GM19035 (cell line): ENCODE results near the gene TRIM25.
A peak's percentile ranks its signal among the peaks of the same experiment; 100 is the strongest.

ENCODE experiments used
- ATAC-seq: cut with Tn5 transposase; IDR thresholded peaks from one replicate; pipeline ENCODE4 v1.9.1; 2021; ENCODE audit not compliant: unreplicated experiment

TRIM25 gene

DNA sequence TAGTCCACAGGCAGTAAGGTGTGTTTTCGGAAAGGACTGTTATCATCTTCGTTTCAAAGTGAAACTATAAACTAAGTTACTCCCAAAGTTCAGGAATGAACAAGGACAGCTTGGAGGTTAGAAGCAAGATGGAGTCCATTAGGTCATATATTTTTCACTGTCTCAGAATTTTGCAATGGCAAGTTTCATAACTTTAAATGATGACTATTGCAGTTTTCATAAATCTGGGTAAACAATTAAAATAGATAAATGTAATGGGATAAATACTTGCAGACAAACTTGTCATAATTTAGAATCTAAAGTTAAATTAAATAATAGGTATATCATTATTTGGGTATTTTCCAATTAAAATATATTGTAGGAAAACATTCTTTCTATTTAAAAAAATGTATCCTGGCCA is 14.7 kb upstream of the TRIM25 start:
- no peak for ATAC-seq

DNA sequence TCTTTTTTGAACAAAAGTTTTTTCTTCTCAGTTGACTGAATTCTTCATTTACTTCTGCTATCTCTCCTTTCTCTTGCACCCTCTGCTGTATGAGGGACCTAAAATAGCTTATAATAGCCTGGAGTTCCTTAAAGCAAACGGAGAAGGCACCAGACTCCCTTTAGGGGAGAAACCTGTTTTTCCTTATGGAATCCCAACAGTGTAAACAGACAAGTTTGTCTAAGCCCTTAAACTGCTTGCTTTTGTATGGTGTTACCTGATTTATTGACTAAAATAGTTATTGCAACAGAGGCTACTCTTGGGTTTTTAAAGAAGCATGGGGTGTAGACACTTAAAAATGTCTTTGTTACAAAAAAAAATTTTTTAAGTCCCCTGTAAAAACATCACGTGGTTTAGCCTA is 12.9 kb upstream of the TRIM25 start:
- ATAC-seq = no peak

DNA sequence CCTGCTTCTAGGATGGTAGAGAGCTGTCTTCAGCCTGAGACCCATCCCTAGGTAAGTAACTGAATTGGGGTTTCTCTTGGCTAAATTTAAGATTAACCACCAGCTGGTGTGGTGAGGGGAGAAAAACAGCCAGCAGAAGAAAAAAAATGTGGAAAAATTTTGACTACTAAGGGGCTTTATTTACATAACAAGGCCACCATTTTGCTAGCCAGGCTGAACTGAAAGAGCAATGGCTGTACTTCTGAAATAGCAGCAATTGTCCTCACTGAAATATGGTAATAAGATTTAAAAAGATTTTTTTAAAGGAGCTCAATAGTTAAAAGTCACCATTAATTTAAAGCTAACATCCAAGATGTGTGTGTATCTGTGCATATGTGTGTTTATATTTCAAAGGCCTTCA is 12.4 kb upstream of the TRIM25 start:
- no peak for ATAC-seq

DNA sequence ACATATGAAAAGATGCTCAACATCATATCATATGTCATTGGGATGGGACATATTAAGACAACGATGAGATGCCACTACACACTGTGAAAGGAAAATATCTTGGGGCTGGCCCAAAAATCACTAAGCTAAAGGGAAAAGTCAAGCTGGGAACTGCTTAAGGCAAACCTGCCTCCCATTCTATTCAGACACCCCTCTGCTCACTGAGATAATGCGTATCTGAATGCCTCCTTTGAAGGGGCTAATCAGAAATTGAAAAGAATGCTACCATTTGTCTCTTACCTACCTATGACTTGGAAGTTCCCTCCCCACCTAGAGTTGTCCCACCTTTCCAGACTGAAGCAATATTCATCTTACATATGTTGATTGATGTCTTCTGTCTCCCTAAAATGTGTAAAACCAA is 11.2 kb upstream of the TRIM25 start:
- no peak for ATAC-seq

DNA sequence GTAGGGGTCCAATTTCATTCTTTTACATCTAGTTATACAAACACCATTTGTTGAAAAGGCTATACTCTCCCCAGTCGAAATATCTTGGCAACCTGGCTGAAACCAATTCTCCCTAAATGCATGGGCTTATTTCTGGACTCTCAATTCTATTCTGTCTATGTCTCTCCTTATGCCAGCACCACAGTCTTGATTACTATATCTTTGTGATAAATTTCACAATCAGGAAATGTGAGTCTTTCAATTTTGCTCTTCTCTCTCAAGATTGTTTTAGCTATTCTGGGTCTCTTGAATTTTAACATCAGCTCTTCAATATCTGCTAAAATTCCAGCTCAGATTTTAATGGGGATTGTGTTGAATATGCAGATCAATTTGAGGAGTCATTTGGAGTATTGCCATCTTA is 5.9 kb upstream of the TRIM25 start:
- ATAC-seq = no peak

DNA sequence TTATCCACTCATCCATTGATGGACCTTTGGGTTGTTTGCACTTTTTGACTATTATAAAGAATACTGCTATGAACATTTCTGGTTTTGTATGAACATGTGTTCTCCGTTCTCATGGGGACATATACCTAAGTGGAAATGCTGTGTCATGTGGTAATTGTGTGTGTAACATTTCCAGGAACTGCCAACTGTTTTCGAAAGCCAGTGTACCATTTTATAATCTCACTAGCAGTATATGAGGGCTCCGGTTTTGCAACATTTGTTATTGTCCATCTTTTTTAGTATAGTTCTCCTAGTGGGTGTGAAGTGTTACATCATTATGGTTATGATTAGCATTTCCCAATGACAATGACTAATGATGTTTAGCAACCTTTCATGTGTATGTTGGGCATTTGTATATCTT is 5.1 kb upstream of the TRIM25 start:
- ATAC-seq = no peak

DNA sequence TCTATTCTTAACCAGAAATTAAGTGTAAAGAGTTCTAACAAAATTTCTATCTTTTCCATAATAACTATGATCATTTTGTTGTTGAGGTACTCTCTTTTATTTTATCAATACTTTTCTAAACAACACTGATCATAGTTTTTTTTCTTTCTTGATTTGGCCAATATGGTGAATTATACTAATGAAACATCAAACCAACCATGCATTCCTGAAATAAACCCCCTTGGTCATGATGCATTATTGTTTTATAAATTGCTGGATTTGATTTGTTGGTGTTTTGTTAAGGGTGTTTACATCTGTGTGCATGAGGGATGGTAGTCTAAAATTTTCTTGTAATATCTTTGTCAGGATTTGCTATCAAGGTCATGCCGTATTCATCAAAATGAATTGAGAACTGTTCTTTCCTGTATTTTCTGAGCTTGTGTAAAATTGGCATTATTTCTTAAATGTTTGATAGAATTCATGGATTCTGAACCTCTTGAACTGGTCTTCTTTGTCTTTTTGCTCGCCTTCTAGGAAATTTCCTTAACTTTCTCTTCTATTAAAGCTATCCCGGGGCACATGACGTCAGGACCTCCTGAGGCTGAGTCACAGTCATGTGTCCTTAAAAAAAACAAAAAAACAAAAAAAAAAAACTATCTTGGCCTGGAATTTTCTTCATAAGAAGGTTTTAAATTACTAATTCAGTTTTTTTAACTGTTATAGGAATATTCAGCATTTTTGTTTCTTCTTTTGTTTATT is 3.9 kb upstream of the TRIM25 start:
- no peak for ATAC-seq

DNA sequence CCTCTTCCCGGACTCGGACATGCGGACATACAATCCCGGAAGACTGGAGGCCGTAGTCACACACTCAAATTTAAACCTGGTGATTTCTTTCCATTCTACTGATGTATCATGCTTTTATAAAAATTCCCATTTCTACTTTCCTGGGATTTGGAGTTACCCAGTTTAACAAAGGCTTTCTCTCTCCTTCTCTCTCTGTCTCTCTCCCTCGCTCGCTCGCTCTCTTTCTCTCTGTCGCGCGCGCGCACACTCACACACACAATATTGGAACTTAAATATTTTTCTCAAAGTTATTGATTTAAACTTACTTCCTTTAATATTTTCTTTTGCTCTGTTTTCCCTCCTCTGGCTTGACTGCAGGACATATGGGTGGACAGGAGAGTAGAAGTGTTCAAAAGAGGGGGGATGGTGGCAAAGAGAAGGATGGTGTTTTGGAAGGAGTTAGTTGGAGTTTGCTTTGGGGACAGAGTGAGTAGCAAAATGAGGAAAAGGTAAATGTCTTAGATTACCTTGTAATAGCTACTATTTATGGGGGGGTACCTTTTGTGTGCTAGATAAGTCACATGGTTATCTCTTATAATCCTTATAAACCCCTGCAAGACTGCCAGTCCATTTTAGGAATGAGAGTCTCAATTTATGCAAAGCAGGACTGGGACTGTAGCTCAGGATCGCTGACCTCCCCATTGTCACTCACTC is 878 bp upstream of the TRIM25 start:
- no peak for ATAC-seq

DNA sequence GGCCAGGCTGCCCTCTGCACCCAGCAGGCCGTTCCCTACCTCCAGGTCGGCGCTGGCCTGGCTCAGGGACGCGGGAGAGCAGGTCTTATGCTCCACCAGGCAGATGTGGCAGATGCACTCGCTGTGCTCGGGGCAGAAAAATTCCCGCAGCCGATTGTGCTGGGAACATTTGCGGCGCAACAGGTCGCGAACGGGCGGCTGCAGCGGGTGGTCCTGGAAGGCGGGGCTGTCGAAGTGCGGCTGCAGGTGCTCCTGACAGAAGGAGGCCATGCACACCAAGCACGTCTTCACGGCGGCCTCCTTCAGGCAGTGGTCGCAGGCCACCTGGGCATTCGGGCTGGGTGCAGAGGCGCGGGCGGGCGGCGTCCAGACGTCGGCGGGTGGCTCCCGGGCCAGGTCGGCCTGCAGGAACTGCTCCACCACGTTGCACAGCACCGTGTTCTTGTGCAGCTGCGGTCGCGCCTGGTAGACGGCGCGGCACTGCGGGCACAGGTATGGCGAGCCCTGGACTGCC is 439 bp downstream of the TRIM25 start:
- peak; percentile 39 for ATAC-seq

DNA sequence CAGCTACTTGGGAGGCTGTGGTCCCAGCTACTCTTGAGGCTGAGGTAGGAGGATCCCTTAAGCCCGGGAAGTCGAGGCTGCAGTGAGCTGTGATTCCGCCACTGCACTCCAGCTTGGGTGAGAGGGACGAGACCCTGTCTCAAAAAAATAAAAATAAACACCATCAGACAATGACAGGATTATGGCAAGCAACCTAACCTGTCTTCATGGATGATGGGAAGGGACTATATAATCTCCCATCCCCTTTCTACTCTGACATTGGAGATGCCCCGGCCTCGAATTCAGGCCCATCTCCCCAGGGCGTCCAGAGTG is 893 bp downstream of the TRIM25 start:
- ATAC-seq = no peak

DNA sequence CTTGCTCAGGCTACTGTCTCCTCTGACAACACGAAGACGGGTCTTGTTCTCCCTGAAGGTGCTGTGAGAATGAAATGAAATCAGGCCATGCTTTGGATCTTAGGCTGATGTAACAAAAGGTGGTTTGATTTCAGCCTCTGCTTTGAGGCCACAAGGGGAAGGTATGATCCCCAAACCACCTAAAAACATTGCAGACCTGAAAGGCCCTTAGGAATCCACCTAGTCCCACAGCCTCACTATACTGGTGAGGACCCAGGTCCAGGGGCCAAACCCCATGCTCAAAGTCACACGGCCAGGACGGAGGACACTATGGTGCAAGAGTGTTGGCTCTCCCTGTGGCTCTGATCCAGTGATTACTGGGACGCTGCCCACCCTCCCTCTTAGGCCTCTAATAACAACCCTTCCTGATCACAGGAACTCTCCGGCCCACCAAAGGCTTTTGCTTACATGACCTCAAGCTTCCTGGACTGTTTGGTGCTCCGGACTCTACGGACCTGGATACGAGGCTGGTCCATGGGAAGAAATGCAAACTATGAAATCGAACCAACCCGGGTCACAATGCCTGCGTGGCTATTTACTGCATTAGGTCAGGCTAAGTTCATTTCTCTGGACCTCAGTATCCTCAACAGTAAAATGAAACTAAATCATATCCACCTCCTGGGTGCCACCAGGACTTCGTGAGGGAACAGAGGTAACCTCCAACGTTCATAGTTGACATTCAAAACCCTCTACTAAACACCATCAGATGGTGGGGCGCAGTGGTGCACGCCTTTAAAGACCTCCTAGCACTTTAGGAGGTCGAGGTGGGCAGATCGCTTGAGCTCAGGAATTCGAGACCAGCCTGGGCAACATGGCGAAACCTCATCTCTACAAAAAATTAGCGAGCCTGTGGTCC is 1.5 kb downstream of the TRIM25 start:
- no peak for ATAC-seq

DNA sequence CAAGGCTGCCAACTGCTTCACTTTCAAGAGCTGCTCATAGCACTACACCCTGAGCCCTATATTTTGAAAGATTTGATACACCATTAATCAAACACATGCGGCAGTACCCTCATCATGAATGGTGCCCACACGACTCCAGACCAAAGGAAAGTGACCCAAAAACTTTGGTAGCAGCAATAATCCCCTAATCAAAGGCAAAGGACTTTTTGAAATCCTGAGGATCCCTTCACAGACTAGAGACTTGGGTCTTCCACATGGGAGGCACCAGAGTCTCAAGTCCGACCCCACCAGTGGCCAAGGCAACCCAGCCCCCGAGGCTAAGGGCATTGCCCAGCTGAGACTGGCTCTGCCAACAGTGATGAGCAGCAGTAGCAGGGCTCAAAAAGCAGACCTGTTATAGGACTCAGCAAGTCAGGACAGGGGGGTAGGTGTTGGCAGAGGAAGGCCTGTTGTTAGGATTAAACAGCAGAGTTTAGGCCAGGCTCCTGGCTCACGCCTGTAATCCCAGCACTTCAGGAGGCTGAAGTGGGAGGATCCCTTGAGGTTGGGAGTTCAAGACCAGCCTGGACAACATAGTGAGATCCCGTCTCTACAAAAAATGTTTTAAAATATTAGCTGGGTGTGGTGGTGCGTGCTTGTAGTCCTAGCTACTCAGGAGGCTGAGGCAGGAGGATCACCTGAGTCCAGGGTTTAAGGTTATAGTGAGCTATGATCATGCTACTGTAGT is 3.2 kb downstream of the TRIM25 start:
- ATAC-seq = no peak

DNA sequence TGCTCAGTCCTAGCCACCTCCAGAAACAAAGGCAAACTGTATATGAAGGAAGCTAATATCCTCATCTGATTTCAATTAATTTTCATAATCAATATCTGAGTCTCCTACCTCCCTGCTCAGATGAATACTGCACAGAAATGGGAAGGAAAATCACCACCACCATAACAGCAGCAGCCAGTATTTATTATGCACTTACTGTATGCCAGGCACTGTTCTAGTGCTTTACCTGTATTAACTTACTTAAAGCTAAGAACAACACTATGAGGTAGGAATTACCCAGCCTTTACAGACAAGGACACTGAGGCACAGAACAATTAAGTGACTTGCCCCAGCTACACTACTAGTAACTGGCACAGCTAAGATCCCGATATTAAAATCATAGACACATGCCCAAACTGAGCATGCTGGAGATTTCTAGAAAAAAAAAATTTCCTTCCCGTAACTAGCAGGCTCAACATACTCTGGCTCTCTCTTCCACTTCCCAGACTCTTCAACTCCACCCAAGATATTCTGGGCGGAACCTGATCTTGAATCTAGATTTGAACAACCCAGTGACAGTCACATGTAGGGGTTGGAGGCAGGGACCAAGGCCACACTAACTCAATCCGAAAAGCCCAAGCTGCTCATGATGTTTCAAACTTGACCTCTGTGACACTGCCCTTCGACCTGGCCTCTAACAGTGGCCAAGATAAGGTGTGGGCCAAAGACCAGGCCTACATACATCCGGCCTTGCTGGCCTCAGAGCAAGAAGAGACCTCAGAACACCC is 3.9 kb downstream of the TRIM25 start:
- ATAC-seq = no peak

DNA sequence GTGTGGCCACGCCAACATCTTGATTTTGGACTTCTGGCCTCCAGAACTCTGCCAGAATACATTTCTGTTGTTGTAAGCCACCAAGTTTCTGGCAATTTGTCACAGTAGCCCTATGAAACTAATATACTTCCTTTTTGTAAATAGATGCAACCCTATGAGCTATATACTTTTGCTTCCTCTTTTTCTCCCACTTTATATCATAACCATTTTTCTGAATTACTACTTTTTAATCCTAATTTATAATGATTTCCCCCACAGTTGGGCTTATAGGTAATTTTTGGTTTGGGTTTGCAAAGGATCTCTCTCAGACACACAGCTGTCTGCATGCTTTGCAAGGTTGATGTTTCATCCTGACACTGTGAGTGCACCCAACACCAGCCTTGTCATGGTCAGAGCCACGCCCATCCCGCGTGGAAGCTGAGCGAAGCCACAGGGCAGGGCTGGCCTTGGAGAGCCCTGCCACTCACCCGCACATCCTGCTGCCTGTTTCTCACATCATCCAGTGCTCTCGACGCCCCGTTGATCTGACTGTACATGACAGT is 5.8 kb downstream of the TRIM25 start:
- peak; percentile 69 for ATAC-seq

DNA sequence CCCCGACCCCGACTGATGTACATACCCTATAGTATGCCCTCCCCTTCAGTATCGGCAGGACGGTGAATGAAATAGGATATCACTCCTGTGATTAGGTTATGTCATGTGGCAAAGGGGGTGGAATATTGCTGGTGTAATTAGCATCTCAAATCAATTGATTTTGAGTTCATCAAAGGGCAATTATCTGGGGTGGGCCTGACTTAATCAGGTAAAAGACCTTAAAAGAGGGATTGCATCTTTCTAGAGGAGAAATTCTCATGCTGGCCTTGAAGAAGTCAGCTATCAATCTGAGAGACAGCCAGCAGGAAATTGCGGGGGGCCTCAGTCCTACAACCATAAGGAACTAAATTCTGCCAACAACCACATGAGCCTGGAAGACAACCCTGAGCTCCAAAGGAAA is 10.3 kb downstream of the TRIM25 start:
- ATAC-seq = no peak

DNA sequence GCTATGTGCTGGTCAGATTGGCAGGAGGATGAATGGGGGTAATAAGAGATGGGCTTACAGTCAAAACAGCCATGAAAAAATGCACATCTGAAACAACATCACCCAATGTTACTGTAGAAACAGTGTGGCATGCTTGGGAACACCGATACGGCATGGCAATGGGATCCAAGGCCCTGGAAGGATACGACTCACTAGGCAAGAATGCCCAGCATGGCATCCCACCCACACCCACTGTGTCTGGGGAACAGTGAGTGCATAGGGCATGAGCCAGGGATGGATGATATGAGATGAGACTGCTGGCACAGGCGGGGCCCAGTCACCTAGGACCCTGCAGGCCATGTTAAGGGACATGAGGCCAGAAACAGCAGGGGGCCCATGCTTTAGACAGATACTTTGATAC is 11.5 kb downstream of the TRIM25 start:
- ATAC-seq = no peak

DNA sequence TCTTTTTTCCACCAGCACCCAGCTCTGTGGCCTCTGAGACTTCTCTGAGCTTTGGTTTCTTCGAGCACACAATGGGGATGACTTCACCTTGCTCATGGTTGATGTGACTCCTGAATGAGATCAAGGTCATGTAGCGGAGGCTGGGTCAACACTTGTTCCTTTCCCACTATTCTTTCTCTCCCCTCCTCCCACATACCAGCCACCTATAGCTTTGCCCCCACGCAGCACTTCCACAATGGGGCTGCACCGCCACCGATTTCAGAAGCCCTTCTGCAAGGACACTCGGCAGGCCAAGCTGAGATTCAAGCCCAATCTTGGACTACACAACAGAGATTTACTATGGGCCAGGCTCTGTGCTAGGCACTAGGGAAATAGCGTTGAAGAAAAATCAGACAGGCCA is 14.4 kb downstream of the TRIM25 start:
- no peak for ATAC-seq

DNA sequence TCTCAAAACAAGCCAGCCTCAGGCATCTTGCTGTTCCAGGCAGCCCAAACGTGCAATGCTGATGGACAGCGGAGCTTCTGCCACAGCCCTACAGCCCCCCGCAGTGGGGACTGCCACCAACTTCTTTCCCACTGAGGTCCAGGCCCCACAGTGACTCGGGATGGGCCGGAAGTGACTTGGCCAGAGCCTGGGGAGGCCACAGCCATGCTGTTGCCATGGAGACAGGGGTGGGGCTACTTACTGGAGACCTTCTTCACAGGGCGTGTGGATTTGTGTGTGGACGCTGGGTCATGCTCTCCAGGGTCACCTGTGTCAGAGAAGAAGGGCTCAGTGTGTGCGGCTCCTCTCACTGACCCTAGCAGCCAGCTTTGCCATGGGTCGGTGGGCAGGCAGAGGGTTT is 15.0 kb downstream of the TRIM25 start:
- ATAC-seq = no peak

DNA sequence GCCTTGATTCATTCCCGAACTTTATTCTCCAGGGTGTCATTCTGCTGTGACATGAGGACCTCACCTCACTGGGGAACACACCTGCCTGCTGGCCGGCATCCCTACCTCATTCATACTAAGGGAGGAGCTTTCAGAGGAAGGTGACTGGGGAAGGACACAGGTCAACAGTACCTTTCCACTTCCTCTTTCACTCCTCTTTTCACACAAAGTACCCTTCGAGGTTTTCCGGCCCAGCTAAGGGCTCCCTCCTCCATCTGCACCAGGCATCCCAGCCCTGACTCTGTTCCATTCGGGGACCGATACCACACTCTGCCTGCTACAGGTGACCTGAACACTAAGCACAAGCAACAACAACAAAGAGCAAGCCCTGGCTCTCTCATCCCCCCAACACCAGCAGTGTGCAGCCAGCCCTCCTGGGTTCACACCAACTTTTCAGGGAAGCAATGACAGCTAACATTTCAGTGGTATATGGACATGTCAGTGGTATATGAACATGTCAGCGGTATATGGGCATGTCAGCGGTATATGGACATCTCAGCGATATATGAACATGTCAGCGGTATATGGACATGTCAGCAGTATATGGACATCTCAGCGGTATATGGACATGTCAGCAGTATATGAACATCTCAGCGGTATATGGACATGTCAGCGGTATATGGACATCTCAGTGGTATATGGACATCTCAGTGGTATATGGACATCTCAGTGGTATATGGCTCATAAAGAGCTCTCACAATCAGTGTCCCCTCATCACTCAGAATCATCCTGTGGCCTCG is 16.0 kb downstream of the TRIM25 start:
- no peak for ATAC-seq
